Liver (tissue), 3 donors: ENCODE results near the gene EGFR.

ENCODE experiments used
- ATF3 ChIP-seq: IDR thresholded peaks from 2 replicates; pipeline ENCODE4 v1.6.1; 2016; ENCODE audit warnings: antibody characterized with exemption
- CTCF ChIP-seq: fragments of 150-350 bp; IDR thresholded peaks from 2 replicates; pipeline ENCODE4 v1.5.1; 2017; ENCODE audit warnings: improper control_type of control experiment, low read depth, low read length; ENCODE audit not compliant: missing input control
- GABPA ChIP-seq, 2 donors: IDR thresholded peaks in 1 of 2; conservative IDR thresholded peaks in 1 of 2; 2 replicates each; pipeline ENCODE4 v1.6.1; 2016; ENCODE audit warnings: antibody characterized with exemption in 2 of 2, mild to moderate bottlenecking in 1 of 2, moderate library complexity in 1 of 2
- donor health status: healthy.
- donor health status: healthy.

- TF ChIP-seq CTCF (no peak), GABPA (IDR thresholded peaks at IDR 0.05 in 1 of 2, conservative IDR thresholded peaks at IDR 0.05 in 1 of 2) (no peak), ATF3 (no peak)
Observed at GRCh38 chr7:55065511-55066229, 46.9 kb downstream of the EGFR start.
